Ishikawa (cell line): Measurements from ENCODE around the gene NOX1.

Source experiments
- CEBPB ChIP-seq: IDR thresholded peaks from 2 replicates; pipeline ENCODE4 v1.6.1; 2012
- CREB1 ChIP-seq: IDR thresholded peaks from 2 replicates; pipeline ENCODE4 v1.6.1; 2012; ENCODE audit warnings: low read depth
- EGR1 ChIP-seq: IDR thresholded peaks from 2 replicates; pipeline ENCODE4 v1.6.1; 2012
- EP300 ChIP-seq: IDR thresholded peaks from 2 replicates; pipeline ENCODE4 v1.6.1; 2012; ENCODE audit warnings: borderline replicate concordance
- FOXM1 ChIP-seq: IDR thresholded peaks from 2 replicates; pipeline ENCODE4 v1.6.1; 2012; ENCODE audit warnings: low read depth, borderline replicate concordance
- NFIC ChIP-seq: IDR thresholded peaks from 2 replicates; pipeline ENCODE4 v1.6.1; 2012
- RAD21 ChIP-seq: IDR thresholded peaks from 2 replicates; pipeline ENCODE4 v1.6.1; 2012; ENCODE audit warnings: low read depth
- REST ChIP-seq: IDR thresholded peaks from 2 replicates; pipeline ENCODE4 v1.6.1; 2012; ENCODE audit warnings: low read depth, mild to moderate bottlenecking
- TAF1 ChIP-seq: IDR thresholded peaks from 2 replicates; pipeline ENCODE4 v1.6.1; 2012; ENCODE audit warnings: low read depth, mild to moderate bottlenecking
- TCF12 ChIP-seq: IDR thresholded peaks from 2 replicates; pipeline ENCODE4 v1.6.1; 2012; ENCODE audit warnings: low read depth
- TEAD4 ChIP-seq: IDR thresholded peaks from 2 replicates; pipeline ENCODE4 v1.6.1; 2012
- USF1 ChIP-seq: IDR thresholded peaks from 2 replicates; pipeline ENCODE4 v1.6.1; 2012
- YY1 ChIP-seq: IDR thresholded peaks from 2 replicates; pipeline ENCODE4 v1.6.1; 2012; ENCODE audit warnings: low read depth
- ZBTB7A ChIP-seq: IDR thresholded peaks from 2 replicates; pipeline ENCODE4 v1.6.1; 2012; ENCODE audit warnings: low read depth
- TF ChIP-seq, protein P1 (sequence below): IDR thresholded peaks from 2 replicates; pipeline ENCODE4 v1.6.1; 2012

Gene NOX1

DNA sequence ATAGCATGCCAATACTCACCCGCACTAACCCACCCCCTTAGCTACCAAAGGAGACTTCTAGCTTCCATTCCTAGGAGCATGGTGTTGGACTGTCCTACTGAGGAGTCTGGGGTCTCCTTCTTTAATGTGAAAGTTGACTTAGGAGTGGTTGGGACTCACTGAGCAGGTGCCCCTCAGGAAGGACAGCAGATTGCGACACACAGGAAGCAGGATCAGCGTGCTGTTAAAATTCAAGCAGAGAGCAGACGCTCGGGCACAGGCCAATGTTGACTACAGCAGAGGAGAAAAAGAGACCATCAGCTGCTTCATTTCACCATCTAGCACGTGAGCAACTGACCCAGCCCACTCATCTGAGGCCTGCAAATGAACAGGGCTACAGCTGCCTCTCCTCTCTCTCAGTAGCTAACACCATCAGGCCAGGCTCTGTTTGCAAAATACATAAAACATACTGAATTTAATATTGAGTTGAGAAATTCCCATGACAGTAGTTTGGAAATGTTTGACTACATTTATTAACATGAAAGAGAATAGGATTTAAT is 10.8 kb downstream of the NOX1 start:
- TF ChIP-seq TCF12 = no peak
- TF ChIP-seq NFIC = no peak
- TF ChIP-seq YY1 = no peak

DNA sequence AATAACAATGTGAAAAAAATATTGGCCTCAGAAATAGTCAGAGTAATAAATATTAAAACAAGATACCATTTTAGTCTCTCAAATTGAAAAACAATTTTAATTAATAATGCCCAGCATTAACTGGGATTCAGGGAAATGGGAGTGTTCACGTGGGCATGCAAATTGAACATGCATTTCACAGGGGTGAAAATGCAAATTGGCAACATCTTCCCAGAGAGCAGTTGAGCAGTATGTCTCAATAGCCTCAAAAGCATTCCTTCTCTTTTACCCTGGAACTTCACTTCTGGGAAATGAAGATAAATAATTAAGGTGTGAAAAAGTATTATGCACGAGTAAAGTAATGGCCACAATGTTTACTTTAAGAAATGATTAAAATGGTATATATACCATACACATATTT is 21.3 kb downstream of the NOX1 start:
- TF ChIP-seq RAD21 = no peak

DNA sequence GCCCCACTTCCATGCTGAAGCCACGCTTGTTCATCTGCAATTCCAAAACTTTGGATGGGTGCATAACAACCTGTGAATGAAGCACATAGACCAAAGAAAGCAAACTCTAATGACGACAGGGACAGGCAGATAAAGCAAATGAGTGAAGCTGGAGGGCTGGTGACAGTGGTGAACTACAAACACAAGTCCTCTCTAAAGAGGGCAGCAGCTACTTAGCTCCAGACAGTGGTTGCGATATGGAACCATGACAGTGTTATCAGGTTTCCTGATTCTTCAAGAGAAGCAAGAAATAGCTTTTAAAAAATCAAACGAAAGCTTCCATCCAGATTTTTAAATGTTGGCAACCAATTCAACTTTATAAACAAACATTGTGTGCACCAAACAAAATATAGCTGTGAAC is 23.8 kb downstream of the NOX1 start:
- TF ChIP-seq ZBTB7A = no peak

DNA sequence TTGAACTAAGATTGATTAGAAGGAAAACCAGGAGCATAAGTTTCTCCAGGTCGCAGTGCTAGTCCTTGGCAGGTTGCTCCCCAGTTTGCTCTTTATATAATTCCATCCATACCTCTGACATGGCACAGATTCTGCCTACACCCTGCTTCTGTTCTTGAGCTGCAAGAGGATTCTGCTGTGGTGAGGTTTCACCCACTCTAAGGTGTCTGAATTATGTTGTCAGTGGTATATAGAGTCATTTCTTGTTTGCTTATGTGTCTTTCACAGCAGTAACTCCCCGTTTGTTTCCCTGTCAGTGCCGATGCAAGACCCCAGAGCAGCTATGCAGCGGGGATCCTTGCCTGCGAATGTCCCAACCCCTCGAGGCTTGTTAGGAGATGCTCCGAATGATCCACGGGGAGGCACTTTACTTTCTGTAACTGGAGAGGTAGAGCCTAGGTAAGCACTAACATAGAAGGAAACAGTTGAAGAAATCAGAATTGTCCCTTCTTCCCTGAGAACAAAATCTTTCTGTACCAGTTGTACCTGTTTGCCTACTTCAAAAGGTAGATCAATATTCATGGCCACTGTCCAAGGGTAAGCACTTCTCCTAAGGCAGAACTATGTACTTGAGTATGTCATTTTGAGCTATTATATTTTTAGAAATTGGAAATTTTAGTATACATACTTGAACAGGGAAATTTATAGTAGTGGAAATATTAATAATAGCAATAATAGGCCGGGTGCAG is 42.8 kb downstream of the NOX1 start:
- no peak for TF ChIP-seq ZBTB7A
- no peak for TF ChIP-seq TCF12
- TF ChIP-seq TAF1 = no peak
- no peak for TF ChIP-seq FOXM1
- no peak for TF ChIP-seq RAD21
- no peak for TF ChIP-seq TEAD4
- no peak for TF ChIP-seq EP300
- no peak for TF ChIP-seq YY1
- TF ChIP-seq NFIC = no peak
- TF ChIP-seq, protein P1, sequence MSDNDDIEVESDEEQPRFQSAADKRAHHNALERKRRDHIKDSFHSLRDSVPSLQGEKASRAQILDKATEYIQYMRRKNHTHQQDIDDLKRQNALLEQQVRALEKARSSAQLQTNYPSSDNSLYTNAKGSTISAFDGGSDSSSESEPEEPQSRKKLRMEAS = no peak
- TF ChIP-seq CREB1 = no peak
- no peak for TF ChIP-seq EGR1
- TF ChIP-seq REST = no peak
- TF ChIP-seq USF1 = no peak
- TF ChIP-seq CEBPB = no peak

GRCh38 chrX:100830547-100830946 is 43.6 kb downstream of the NOX1 start:
- TF ChIP-seq TAF1 = no peak
- no peak for TF ChIP-seq TCF12
- no peak for TF ChIP-seq EP300
- TF ChIP-seq YY1 = no peak

GRCh38 chrX:100830143-100830542 is 44.0 kb downstream of the NOX1 start:
- no peak for TF ChIP-seq YY1
- TF ChIP-seq USF1 = no peak

DNA sequence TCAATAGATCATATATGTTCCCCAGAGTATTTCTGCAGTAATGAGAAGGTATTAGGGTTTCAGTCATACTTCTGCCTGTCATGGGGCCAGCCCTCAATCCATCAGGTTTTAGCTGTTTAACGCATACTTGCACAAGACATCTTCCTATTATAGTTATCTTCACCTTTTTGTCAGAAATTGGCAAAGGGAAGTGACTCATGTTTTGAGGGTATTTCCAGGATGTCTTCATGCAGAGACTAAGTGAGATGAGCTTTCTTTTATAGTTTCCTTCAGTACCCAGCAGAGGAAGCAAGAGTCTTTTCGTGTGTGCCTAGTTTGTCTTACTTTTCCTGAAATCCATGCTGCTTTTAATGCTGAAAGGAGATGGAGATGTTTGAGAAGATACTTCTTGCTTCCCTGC is 44.4 kb downstream of the NOX1 start:
- TF ChIP-seq ZBTB7A = no peak
- TF ChIP-seq TCF12 = no peak
- no peak for TF ChIP-seq NFIC
- no peak for TF ChIP-seq TAF1
- TF ChIP-seq EP300 = no peak
- TF ChIP-seq EGR1 = no peak
- no peak for TF ChIP-seq YY1
- no peak for TF ChIP-seq REST
- no peak for TF ChIP-seq RAD21
- no peak for TF ChIP-seq TEAD4
- TF ChIP-seq FOXM1 = no peak
- no peak for TF ChIP-seq USF1
- TF ChIP-seq CEBPB = no peak
- TF ChIP-seq CREB1 = no peak
- TF ChIP-seq, protein P1 = no peak
